Measurements from ENCODE around the gene LRIG3. TPM values are rescaled to one million over a fixed set of nuclear protein-coding genes. Genes with fewer than 3 reads are reported as not detected.

The LRIG3 gene
- total and polyA plus RNA-seq, 2 donors (not counting 3 experiments of a cell fraction or from before 2014, with no cell fraction given): 55.5 to 55.7 TPM

GRCh38 chr12:58901664-58902063 lies 18.6 kb downstream of the LRIG3 start:
- H3K9me1 ChIP-seq (replicated peaks; ENCODE audit: control insufficient read depth, extremely low read depth, insufficient read depth, low read length): no peaks in the 10 kb centered on the region
- ChIA-PET CTCF (interaction anchor here (1.3 to 1.4 kb wide), 2 partner anchors 10 to 16 kb away, joined by 4 to 6 read pairs; no protein-coding TSS in a partner anchor), POLR2A (no interaction called here)
- H3K27me3 ChIP-seq (ENCODE audit: control insufficient read depth in 2 of 2, insufficient read depth in 2 of 2, low read length in 2 of 2): no peaks in the 10 kb centered on the region
- no peak overlapping the region for H3K27ac ChIP-seq (ENCODE audit: insufficient read depth, low read depth, low read length)
- TF ChIP-seq MAX (IDR thresholded peaks at IDR 0.05; ENCODE audit: insufficient read depth, insufficient read length) (no peak), POLR2AphosphoS5 (IDR thresholded peaks at IDR 0.05; ENCODE audit: insufficient read depth, low read depth, low read length) (no peak), JUN (IDR thresholded peaks at IDR 0.05; ENCODE audit: borderline replicate concordance, insufficient read depth, insufficient read length, low read depth) (no peak), CTCF (IDR thresholded peaks at IDR 0.05; ENCODE audit: extremely low read depth in 1 of 2, insufficient read depth in 1 of 2, low read depth in 1 of 2, low read length in 2 of 2) (no peak), GATA2 (IDR thresholded peaks at IDR 0.05; ENCODE audit: insufficient read depth, insufficient read length, low read depth, low read length) (no peak), MYC (IDR thresholded peaks at IDR 0.05; ENCODE audit: low read depth, low read length) (no peak), EZH2 (IDR thresholded peaks at IDR 0.05; ENCODE audit: borderline replicate concordance, low read depth, low read length, severe bottlenecking) (no peak), POLR2A (IDR thresholded peaks at IDR 0.05; ENCODE audit: low read depth, low read length) (no peak), FOS (IDR thresholded peaks at IDR 0.05; ENCODE audit: borderline replicate concordance, insufficient read depth, low read length) (no peak)
- no peaks in the 10 kb centered on the region for H3K4me1 ChIP-seq (ENCODE audit: control insufficient read depth, extremely low read depth, insufficient read depth, low read length)
- dilution Hi-C loops (cut with MboI; ENCODE audit: extremely low pct_ligation_motif_present, low sequenced_read_pairs) (no loop called here), intact Hi-C loops (cut with micrococcal nuclease) (no loop called here)
- no peak overlapping the region for H3K9ac ChIP-seq (replicated peaks; ENCODE audit: extremely low read depth, insufficient read depth, low read length)
- no peaks in the 10 kb centered on the region for H3K9me3 ChIP-seq (replicated peaks; ENCODE audit: control insufficient read depth, insufficient read depth, low read length)
- no TSS peak for BruUV-seq (replicated peaks)
- no peak overlapping the region for H3K4me2 ChIP-seq (ENCODE audit: insufficient read depth, low read length)
- peaks cover 28% of the 10 kb centered on the region for H3K79me2 ChIP-seq (ENCODE audit: control insufficient read depth, insufficient read depth, low read length)
- H3K4me3 ChIP-seq (replicated peaks in 1 of 3; ENCODE audit: insufficient read depth in 1 of 3, low read depth in 1 of 3, low read length in 3 of 3): no peak overlapping the region
- H3K36me3 ChIP-seq (ENCODE audit: control insufficient read depth in 2 of 2, extremely low read depth in 1 of 2, insufficient read depth in 2 of 2, low read length in 2 of 2): peaks cover 4 to 20% of the 10 kb centered on the region in 2 experiments
- FAIRE-seq (no peak), DNase-seq (ENCODE audit: low read depth, low spot score) (no peak)
- H2AFZ ChIP-seq (ENCODE audit: low read depth, low read length): no peak overlapping the region
- H4K20me1 ChIP-seq (replicated peaks; ENCODE audit: control insufficient read depth, extremely low read depth, insufficient read depth, low read length): no peaks in the 10 kb centered on the region

All from endothelial cell of umbilical vein (primary cell).